ENCODE data around the gene RUVBL2.

The RUVBL2 gene

DNA sequence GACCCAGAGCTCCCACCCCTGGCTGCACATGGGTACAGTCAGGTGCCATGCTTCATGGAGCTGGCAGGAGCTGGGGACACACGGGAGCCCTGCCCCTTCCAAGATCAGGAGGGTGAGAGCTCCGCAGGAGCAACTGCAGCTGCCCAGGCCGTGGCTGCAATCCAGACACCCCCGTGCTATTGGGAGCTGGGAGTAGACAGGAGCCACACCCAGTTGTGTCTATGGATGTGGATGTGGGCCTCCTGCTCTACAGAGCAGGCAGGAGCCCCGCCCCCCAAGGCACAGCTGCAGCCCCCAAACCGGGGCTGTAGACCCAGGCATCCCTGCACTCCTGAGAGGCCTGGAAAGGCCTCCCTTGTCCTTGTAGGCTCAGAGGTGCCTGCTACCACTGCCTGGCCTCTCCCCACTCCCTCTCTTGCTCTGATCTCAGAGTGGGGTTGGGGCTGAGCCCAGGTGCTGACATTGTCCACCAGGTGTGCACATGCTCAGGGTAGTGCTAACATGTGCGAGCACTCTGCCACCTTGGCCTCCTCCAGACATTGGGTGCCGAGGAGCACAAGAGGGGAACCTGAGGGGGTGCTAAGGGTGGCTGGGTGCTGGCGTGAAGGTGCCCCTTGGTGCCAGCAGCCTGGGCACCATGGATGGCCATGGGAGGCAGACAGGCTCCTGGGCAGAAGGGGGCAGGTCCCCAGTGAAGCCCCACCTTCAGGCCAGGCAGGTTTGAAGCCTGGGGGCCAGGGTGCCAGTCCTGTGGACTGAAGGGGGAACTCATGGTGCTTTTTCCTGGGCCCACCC lies 47.0 kb upstream of the RUVBL2 start:
- Histone ChIP-seq H3K27ac (replicated peaks) (no peak overlapping the region), H3K4me3 (replicated peaks; ENCODE audit: insufficient read depth, low read length) (no peak overlapping the region), H3K27me3 (ENCODE audit: insufficient read depth, poor library complexity, severe bottlenecking) (no peaks in the 10 kb centered on the region)
- DNase-seq (ENCODE audit: low read depth in 1 of 2, low spot score in 1 of 2): no peak
- TF ChIP-seq SPI1 (IDR thresholded peaks at IDR 0.05; ENCODE audit: borderline replicate concordance, low read depth) (no peak), GABPA (IDR thresholded peaks at IDR 0.05; ENCODE audit: low read depth) (no peak), POLR2AphosphoS5 (IDR thresholded peaks at IDR 0.05; ENCODE audit: low read depth) (no peak)
- TF ChIP-seq, protein P1, sequence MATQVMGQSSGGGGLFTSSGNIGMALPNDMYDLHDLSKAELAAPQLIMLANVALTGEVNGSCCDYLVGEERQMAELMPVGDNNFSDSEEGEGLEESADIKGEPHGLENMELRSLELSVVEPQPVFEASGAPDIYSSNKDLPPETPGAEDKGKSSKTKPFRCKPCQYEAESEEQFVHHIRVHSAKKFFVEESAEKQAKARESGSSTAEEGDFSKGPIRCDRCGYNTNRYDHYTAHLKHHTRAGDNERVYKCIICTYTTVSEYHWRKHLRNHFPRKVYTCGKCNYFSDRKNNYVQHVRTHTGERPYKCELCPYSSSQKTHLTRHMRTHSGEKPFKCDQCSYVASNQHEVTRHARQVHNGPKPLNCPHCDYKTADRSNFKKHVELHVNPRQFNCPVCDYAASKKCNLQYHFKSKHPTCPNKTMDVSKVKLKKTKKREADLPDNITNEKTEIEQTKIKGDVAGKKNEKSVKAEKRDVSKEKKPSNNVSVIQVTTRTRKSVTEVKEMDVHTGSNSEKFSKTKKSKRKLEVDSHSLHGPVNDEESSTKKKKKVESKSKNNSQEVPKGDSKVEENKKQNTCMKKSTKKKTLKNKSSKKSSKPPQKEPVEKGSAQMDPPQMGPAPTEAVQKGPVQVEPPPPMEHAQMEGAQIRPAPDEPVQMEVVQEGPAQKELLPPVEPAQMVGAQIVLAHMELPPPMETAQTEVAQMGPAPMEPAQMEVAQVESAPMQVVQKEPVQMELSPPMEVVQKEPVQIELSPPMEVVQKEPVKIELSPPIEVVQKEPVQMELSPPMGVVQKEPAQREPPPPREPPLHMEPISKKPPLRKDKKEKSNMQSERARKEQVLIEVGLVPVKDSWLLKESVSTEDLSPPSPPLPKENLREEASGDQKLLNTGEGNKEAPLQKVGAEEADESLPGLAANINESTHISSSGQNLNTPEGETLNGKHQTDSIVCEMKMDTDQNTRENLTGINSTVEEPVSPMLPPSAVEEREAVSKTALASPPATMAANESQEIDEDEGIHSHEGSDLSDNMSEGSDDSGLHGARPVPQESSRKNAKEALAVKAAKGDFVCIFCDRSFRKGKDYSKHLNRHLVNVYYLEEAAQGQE (IDR thresholded peaks at IDR 0.05; ENCODE audit: insufficient replicate concordance, low read depth): no peak
- TF ChIP-seq, protein P2, sequence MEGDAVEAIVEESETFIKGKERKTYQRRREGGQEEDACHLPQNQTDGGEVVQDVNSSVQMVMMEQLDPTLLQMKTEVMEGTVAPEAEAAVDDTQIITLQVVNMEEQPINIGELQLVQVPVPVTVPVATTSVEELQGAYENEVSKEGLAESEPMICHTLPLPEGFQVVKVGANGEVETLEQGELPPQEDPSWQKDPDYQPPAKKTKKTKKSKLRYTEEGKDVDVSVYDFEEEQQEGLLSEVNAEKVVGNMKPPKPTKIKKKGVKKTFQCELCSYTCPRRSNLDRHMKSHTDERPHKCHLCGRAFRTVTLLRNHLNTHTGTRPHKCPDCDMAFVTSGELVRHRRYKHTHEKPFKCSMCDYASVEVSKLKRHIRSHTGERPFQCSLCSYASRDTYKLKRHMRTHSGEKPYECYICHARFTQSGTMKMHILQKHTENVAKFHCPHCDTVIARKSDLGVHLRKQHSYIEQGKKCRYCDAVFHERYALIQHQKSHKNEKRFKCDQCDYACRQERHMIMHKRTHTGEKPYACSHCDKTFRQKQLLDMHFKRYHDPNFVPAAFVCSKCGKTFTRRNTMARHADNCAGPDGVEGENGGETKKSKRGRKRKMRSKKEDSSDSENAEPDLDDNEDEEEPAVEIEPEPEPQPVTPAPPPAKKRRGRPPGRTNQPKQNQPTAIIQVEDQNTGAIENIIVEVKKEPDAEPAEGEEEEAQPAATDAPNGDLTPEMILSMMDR (IDR thresholded peaks at IDR 0.05; ENCODE audit: insufficient read depth, low read length): no peak

DNA sequence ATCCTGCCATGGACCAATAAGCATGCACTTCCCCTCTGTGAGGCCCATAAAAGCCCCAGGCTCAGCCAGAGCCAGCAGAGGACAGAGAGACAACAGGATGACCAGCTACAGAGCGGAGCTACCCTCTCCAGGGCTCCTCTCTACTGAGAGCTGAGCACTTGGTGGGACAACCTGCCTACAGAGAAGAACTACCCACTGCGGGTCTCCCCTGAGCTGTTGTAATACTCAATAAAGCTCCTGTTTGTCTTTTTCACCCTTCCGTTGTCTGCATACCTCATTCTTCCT lies 46.5 kb upstream of the RUVBL2 start:
- no peak for DNase-seq (ENCODE audit: low read depth in 1 of 2, low spot score in 1 of 2)
- no peak overlapping the region for H3K4me3 ChIP-seq (replicated peaks; ENCODE audit: insufficient read depth, low read length)
- H3K27ac ChIP-seq (replicated peaks): no peak overlapping the region
- no peaks in the 10 kb centered on the region for H3K27me3 ChIP-seq (ENCODE audit: insufficient read depth, poor library complexity, severe bottlenecking)
- no peak for TF ChIP-seq POLR2AphosphoS5 (IDR thresholded peaks at IDR 0.05; ENCODE audit: low read depth)
- TF ChIP-seq SPI1 (IDR thresholded peaks at IDR 0.05; ENCODE audit: borderline replicate concordance, low read depth): peak; percentile 20; the same call in 1 of the 2 replicates
- TF ChIP-seq, protein P1 (IDR thresholded peaks at IDR 0.05; ENCODE audit: insufficient replicate concordance, low read depth): no peak
- no peak for TF ChIP-seq GABPA (IDR thresholded peaks at IDR 0.05; ENCODE audit: low read depth)
- TF ChIP-seq, protein P2 (IDR thresholded peaks at IDR 0.05; ENCODE audit: insufficient read depth, low read length): no peak

- no peak for DNase-seq (ENCODE audit: low read depth in 1 of 2, low spot score in 1 of 2)
- TF ChIP-seq, protein P1 (IDR thresholded peaks at IDR 0.05; ENCODE audit: insufficient replicate concordance, low read depth): no peak
- TF ChIP-seq SPI1 (IDR thresholded peaks at IDR 0.05; ENCODE audit: borderline replicate concordance, low read depth) (no peak), POLR2AphosphoS5 (IDR thresholded peaks at IDR 0.05; ENCODE audit: low read depth) (no peak), GABPA (IDR thresholded peaks at IDR 0.05; ENCODE audit: low read depth) (no peak)
- TF ChIP-seq, protein P2 (IDR thresholded peaks at IDR 0.05; ENCODE audit: insufficient read depth, low read length): no peak
- Histone ChIP-seq H3K27ac (replicated peaks) (no peak overlapping the region), H3K27me3 (ENCODE audit: insufficient read depth, poor library complexity, severe bottlenecking) (no peaks in the 10 kb centered on the region), H3K4me3 (replicated peaks; ENCODE audit: insufficient read depth, low read length) (no peak overlapping the region)
Observed at GRCh38 chr19:48950159-48950558, 43.5 kb upstream of the RUVBL2 start.
